H9 (cell line): Measurements from ENCODE around the gene ZNF385D. TPM values are rescaled to one million over a fixed set of nuclear protein-coding genes. Genes with fewer than 3 reads are reported as not detected.

Experiments
- DNase-seq: peaks from one replicate; pipeline ENCODE4 v3.0.0-alpha.2; 2017
- H2AFZ ChIP-seq: one replicate; pipeline ENCODE4 v1.6.1; 2013; ENCODE audit warnings: mild to moderate bottlenecking, low read length, control low read depth, moderate library complexity
- H2AK5ac ChIP-seq: 2 replicates; pipeline ENCODE4 v1.6.1; 2013; ENCODE audit warnings: low read length, control low read depth, mixed read lengths; ENCODE audit not compliant: insufficient read length
- H2BK120ac ChIP-seq: one replicate; pipeline ENCODE4 v1.6.1; 2013; ENCODE audit warnings: low read depth, mild to moderate bottlenecking, low read length, control low read depth, inconsistent platforms; ENCODE audit not compliant: poor library complexity, severe bottlenecking
- H2BK12ac ChIP-seq: 2 replicates; pipeline ENCODE4 v1.6.1; 2013; ENCODE audit warnings: low read length, control low read depth, mixed read lengths, low read depth; ENCODE audit not compliant: insufficient read length
- H2BK15ac ChIP-seq: 2 replicates; pipeline ENCODE4 v1.6.1; 2013; ENCODE audit warnings: low read depth, low read length, control low read depth
- H2BK20ac ChIP-seq: one replicate; pipeline ENCODE4 v1.6.1; 2013; ENCODE audit warnings: low read depth, mild to moderate bottlenecking, low read length, control low read depth, inconsistent platforms; ENCODE audit not compliant: poor library complexity, severe bottlenecking
- H2BK5ac ChIP-seq: 2 replicates; pipeline ENCODE4 v1.6.1; 2013; ENCODE audit warnings: low read length, control low read depth, mixed read lengths; ENCODE audit not compliant: insufficient read length
- H3K14ac ChIP-seq: 2 replicates; pipeline ENCODE4 v1.6.1; 2013; ENCODE audit warnings: low read length, control low read depth; ENCODE audit not compliant: insufficient read depth
- H3K18ac ChIP-seq: 2 replicates; pipeline ENCODE4 v1.6.1; 2013; ENCODE audit warnings: low read depth, mild to moderate bottlenecking, mixed read lengths, low read length, control low read depth; ENCODE audit not compliant: insufficient read length
- H3K23ac ChIP-seq: 2 replicates; pipeline ENCODE4 v1.6.1; 2013; ENCODE audit warnings: low read length, control low read depth, mixed read lengths, low read depth; ENCODE audit not compliant: insufficient read length
- H3K23me2 ChIP-seq: 2 replicates; pipeline ENCODE4 v1.6.1; 2013; ENCODE audit warnings: low read depth, mild to moderate bottlenecking, mixed read lengths, low read length, control low read depth; ENCODE audit not compliant: insufficient read length, poor library complexity, severe bottlenecking
- H3K27ac ChIP-seq: 2 replicates; pipeline ENCODE4 v1.5.1; 2013; ENCODE audit warnings: low read length, control low read depth, mixed read lengths, low read depth; ENCODE audit not compliant: insufficient read length
- H3K27me3 ChIP-seq: 2 replicates; pipeline ENCODE4 v1.6.1; 2013; ENCODE audit warnings: low read length, control low read depth, inconsistent platforms; ENCODE audit not compliant: insufficient read depth
- H3K4ac ChIP-seq: 2 replicates; pipeline ENCODE4 v1.6.1; 2013; ENCODE audit warnings: low read depth, mild to moderate bottlenecking, control low read depth, inconsistent platforms, low read length, moderate library complexity
- H3K4me1 ChIP-seq: 2 replicates; pipeline ENCODE4 v1.6.1; 2013; ENCODE audit warnings: low read length, control low read depth, inconsistent platforms; ENCODE audit not compliant: insufficient read depth
- H3K4me2 ChIP-seq: 2 replicates; pipeline ENCODE4 v1.6.1; 2013; ENCODE audit warnings: low read length, control low read depth, mixed read lengths; ENCODE audit not compliant: insufficient read length, insufficient read depth
- H3K56ac ChIP-seq: 2 replicates; pipeline ENCODE4 v1.6.1; 2013; ENCODE audit warnings: low read depth, mild to moderate bottlenecking, mixed read lengths, low read length, control low read depth; ENCODE audit not compliant: insufficient read length
- H3K79me1 ChIP-seq: 2 replicates; pipeline ENCODE4 v1.6.1; 2013; ENCODE audit warnings: low read depth, mild to moderate bottlenecking, moderate library complexity, low read length, control low read depth, inconsistent platforms; ENCODE audit not compliant: insufficient read depth, poor library complexity, severe bottlenecking
- H3K79me2 ChIP-seq: 2 replicates; pipeline ENCODE4 v1.6.1; 2013; ENCODE audit warnings: low read length, control low read depth, inconsistent platforms; ENCODE audit not compliant: insufficient read depth
- H3K9ac ChIP-seq: 2 replicates; pipeline ENCODE4 v1.6.1; 2013; ENCODE audit warnings: low read length, control low read depth, mixed read lengths; ENCODE audit not compliant: insufficient read length; ENCODE audit errors: extremely low read depth
- H3K9me3 ChIP-seq: one replicate; pipeline ENCODE4 v1.6.1; 2013; ENCODE audit warnings: low read depth, low read length, inconsistent platforms; ENCODE audit not compliant: control insufficient read depth
- H3T11ph ChIP-seq: one replicate; pipeline ENCODE4 v1.6.1; 2013; ENCODE audit warnings: mild to moderate bottlenecking, low read length, control low read depth, inconsistent platforms
- H4K20me1 ChIP-seq: one replicate; pipeline ENCODE4 v1.6.1; 2013; ENCODE audit not compliant: control insufficient read depth, insufficient read length, insufficient read depth
- H4K5ac ChIP-seq: 2 replicates; pipeline ENCODE4 v1.6.1; 2013; ENCODE audit warnings: low read depth, mild to moderate bottlenecking, mixed read lengths, low read length, control low read depth; ENCODE audit not compliant: insufficient read length
- H4K8ac ChIP-seq: replicated peaks from 2 replicates; pipeline ENCODE4 v1.6.1; 2013; ENCODE audit warnings: low read length, control low read depth, mixed read lengths, low read depth; ENCODE audit not compliant: insufficient read length
- H4K91ac ChIP-seq: 2 replicates; pipeline ENCODE4 v1.6.1; 2013; ENCODE audit warnings: low read depth, mild to moderate bottlenecking, moderate library complexity, mixed read lengths, low read length, control low read depth; ENCODE audit not compliant: insufficient read length
- H3K27ac Mint-ChIP-seq, 3 experiments: 2 replicates in 2 of 3; 3 replicates in 1 of 3; pipeline ENCODE4 v1.8.0; 2020 to 2021; ENCODE audit warnings: mixed read lengths in 3 of 3, mild to moderate bottlenecking in 1 of 3, moderate library complexity in 1 of 3
- H3K27me3 Mint-ChIP-seq: 2 replicates; pipeline ENCODE4 v1.8.0; 2021; ENCODE audit warnings: low read depth, mild to moderate bottlenecking, moderate library complexity, mixed read lengths
- H3K36me3 Mint-ChIP-seq, 3 experiments: 2 replicates in 2 of 3; 3 replicates in 1 of 3; pipeline ENCODE4 v1.8.0; 2020 to 2021; ENCODE audit warnings: low read depth in 3 of 3, mixed read lengths in 3 of 3; ENCODE audit not compliant: insufficient read depth in 1 of 3
- H3K4me1 Mint-ChIP-seq, 2 experiments: 2 replicates each; pipeline ENCODE4 v1.8.0; 2020; ENCODE audit warnings: mixed read lengths in 2 of 2
- H3K4me3 Mint-ChIP-seq, 2 experiments: 2 replicates in 1 of 2; 3 replicates in 1 of 2; pipeline ENCODE4 v1.8.0; 2020 to 2021; ENCODE audit warnings: mild to moderate bottlenecking in 2 of 2, mixed read lengths in 2 of 2, moderate library complexity in 1 of 2
- H3K9me3 Mint-ChIP-seq, 2 experiments: 2 replicates in 1 of 2; 3 replicates in 1 of 2; pipeline ENCODE4 v1.8.0; 2020; ENCODE audit warnings: mild to moderate bottlenecking in 2 of 2, mixed read lengths in 2 of 2, moderate library complexity in 1 of 2
- WGBS: extraction: QIAGEN DNeasy Blood & Tissue Kit; methylation state at CpG from one replicate; pipeline ENCODE4 v1.1.7; 2013; ENCODE audit warnings: missing lambda C conversion rate, low lambda C conversion rate, mixed read lengths; ENCODE audit not compliant: insufficient read length; ENCODE audit errors: extremely low coverage; 5-methylcytosine and 5-hydroxymethylcytosine counted together
- total RNA-seq: library from RNA; stranded (reverse); gene quantifications from 2 replicates; pipeline ENCODE4 v1.2.1, GENCODE V29; 2021
- TF ChIP-seq, protein P1 (sequence below): fragments of 200-600 bp; sonication (generic); conservative IDR thresholded peaks from 3 replicates; pipeline ENCODE4 v1.8.0; 2021; ENCODE audit warnings: antibody characterized with exemption, mild to moderate bottlenecking

The ZNF385D gene
- total RNA-seq, 1 experiment from 2014 or later, result 1.5 TPM

GRCh38 chr3:21642433-21642832 lies 108.6 kb downstream of the ZNF385D start:
- H3K23me2 ChIP-seq, result no peaks in the 10 kb centered on the region
- Mint-ChIP-seq H3K4me1 (peaks cover 15% of the 10 kb centered on the region in 2 experiments), H3K36me3 (0 out of 7 replicates have a peak, but pooled peaks cover 0 to 3% (median 0%) of the 10 kb centered on the region in 3 experiments), H3K4me3 (no peak overlapping the region; a peak in 1 of 5 replicates), H3K27ac (peak overlapping the region in 2 of 3 experiments; percentile 7 to 71; a peak in 1 of 7 replicates), H3K27me3 (no peaks in the 10 kb centered on the region), H3K9me3 (no peaks in the 10 kb centered on the region; a peak in 2 of 5 replicates)
- no peaks in the 10 kb centered on the region for H3K79me1 ChIP-seq
- peaks cover 3% of the 10 kb centered on the region; the same call in 1 of the 2 replicates for H3K4me1 ChIP-seq
- H3T11ph ChIP-seq, result no peak overlapping the region
- no peak overlapping the region for H2BK12ac ChIP-seq
- no peak overlapping the region for H2BK20ac ChIP-seq
- H3K9me3 ChIP-seq, result no peaks in the 10 kb centered on the region
- no peak overlapping the region for H3K27ac ChIP-seq
- TF ChIP-seq, protein P1, sequence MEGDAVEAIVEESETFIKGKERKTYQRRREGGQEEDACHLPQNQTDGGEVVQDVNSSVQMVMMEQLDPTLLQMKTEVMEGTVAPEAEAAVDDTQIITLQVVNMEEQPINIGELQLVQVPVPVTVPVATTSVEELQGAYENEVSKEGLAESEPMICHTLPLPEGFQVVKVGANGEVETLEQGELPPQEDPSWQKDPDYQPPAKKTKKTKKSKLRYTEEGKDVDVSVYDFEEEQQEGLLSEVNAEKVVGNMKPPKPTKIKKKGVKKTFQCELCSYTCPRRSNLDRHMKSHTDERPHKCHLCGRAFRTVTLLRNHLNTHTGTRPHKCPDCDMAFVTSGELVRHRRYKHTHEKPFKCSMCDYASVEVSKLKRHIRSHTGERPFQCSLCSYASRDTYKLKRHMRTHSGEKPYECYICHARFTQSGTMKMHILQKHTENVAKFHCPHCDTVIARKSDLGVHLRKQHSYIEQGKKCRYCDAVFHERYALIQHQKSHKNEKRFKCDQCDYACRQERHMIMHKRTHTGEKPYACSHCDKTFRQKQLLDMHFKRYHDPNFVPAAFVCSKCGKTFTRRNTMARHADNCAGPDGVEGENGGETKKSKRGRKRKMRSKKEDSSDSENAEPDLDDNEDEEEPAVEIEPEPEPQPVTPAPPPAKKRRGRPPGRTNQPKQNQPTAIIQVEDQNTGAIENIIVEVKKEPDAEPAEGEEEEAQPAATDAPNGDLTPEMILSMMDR, result no peak
- H2BK120ac ChIP-seq, result no peak overlapping the region
- H3K79me2 ChIP-seq, result no peaks in the 10 kb centered on the region
- no peak overlapping the region for H4K91ac ChIP-seq
- no peaks in the 10 kb centered on the region for H4K20me1 ChIP-seq
- H3K4ac ChIP-seq, result no peak overlapping the region
- no peak overlapping the region for H2AFZ ChIP-seq
- no peak overlapping the region for H2BK15ac ChIP-seq
- H4K5ac ChIP-seq, result no peak overlapping the region
- H4K8ac ChIP-seq, result no peak overlapping the region
- H2BK5ac ChIP-seq, result no peak overlapping the region
- H3K9ac ChIP-seq, result no peak overlapping the region
- DNase-seq, result no peak
- no peak overlapping the region for H3K14ac ChIP-seq
- no peaks in the 10 kb centered on the region for H3K27me3 ChIP-seq
- no peak overlapping the region for H3K23ac ChIP-seq
- WGBS, result no CpG with 5 or more reads among the region's 3 CpGs
- H2AK5ac ChIP-seq, result no peak overlapping the region
- no peak overlapping the region for H3K18ac ChIP-seq
- H3K4me2 ChIP-seq, result no peak overlapping the region
- no peak overlapping the region for H3K56ac ChIP-seq
